SJSA1 (cell line): ENCODE measurements around the gene C16orf46. TPM values are rescaled to one million over a fixed set of nuclear protein-coding genes. Genes with fewer than 3 reads are reported as not detected.
"Not testable (repeated sequence)": the region's sequence is repeated elsewhere in the genome, so short reads cannot be mapped to it uniquely, and the experiment has no call there.

ENCODE experiments used
- DNase-seq, 2 experiments: peaks; one replicate each; pipeline ENCODE4 v3.0.0-alpha.2; 2015 to 2020; ENCODE audit warnings: low spot score in 2 of 2, low read depth in 1 of 2
- H3K27ac ChIP-seq: fragments of 250-450 bp; sonication (Bioruptor Pico); 2 replicates; pipeline ENCODE4 v1.5.1; 2020; ENCODE audit warnings: mild to moderate bottlenecking, moderate library complexity
- H3K27me3 ChIP-seq: fragments of 250-450 bp; sonication (Bioruptor Pico); replicated peaks from 2 replicates; pipeline ENCODE4 v1.5.1; 2020; ENCODE audit warnings: mild to moderate bottlenecking, moderate library complexity
- H3K36me3 ChIP-seq: fragments of 250-450 bp; sonication (Bioruptor Pico); 2 replicates; pipeline ENCODE4 v1.5.1; 2020; ENCODE audit warnings: mild to moderate bottlenecking
- H3K4me1 ChIP-seq: fragments of 250-450 bp; sonication (Bioruptor Pico); replicated peaks from 2 replicates; pipeline ENCODE4 v1.6.1; 2021; ENCODE audit warnings: mild to moderate bottlenecking
- H3K4me3 ChIP-seq: fragments of 250-450 bp; sonication (Bioruptor Pico); 2 replicates; pipeline ENCODE4 v1.5.1; 2020; ENCODE audit warnings: mild to moderate bottlenecking
- H3K9me3 ChIP-seq: fragments of 250-450 bp; sonication (Bioruptor Pico); replicated peaks from 2 replicates; pipeline ENCODE4 v1.5.1; 2020; ENCODE audit warnings: mild to moderate bottlenecking
- total RNA-seq: library from RNA; depleted of rRNA; stranded (reverse); fragments of >200 nt; shearing (Covaris generic); gene quantifications from 2 replicates; pipeline ENCODE4 v1.2.3, GENCODE V29; 2014; rRNA removed

The C16orf46 gene
- 0.18 TPM in 1 of 2 replicates, not detected in the other for total RNA-seq

GRCh38 chr16:81077076-81077940 is at the start of gene C16orf46:
Gene C16orf46, minus strand, starts transcription at chr16:81077238. Its CDS starts 13,283 bp downstream, at chr16:81063955.
- peak; percentile 97 to 98 for DNase-seq
- peak within 1 kb of the TSS; percentile 54 for H3K4me3 ChIP-seq
- peak within 1 kb of the TSS; percentile 93 for H3K27ac ChIP-seq
- H3K36me3 ChIP-seq, result no peaks in the 10 kb centered on the region
- H3K27me3 ChIP-seq, result no peaks in the 10 kb centered on the region
- peaks cover 7% of the 10 kb centered on the region for H3K4me1 ChIP-seq
- no peaks in the 10 kb centered on the region for H3K9me3 ChIP-seq

- Histone ChIP-seq H3K27me3 (no peaks in the 10 kb centered on the region), H3K9me3 (no peaks in the 10 kb centered on the region; the same call in 1 of the 2 replicates), H3K36me3 (no peaks in the 10 kb centered on the region), H3K4me1 (no peaks in the 10 kb centered on the region), H3K27ac (no peak overlapping the region), H3K4me3 (no peak overlapping the region)
- no peak for DNase-seq
Observed at GRCh38 chr16:81123092-81123852, 46.2 kb upstream of the C16orf46 start.

GRCh38 chr16:81121474-81121990 is 44.5 kb upstream of the C16orf46 start:
- H3K4me3 ChIP-seq, result no peak overlapping the region
- DNase-seq, result no peak
- H3K27ac ChIP-seq, result no peak overlapping the region
- no peaks in the 10 kb centered on the region for H3K9me3 ChIP-seq
- H3K27me3 ChIP-seq, result no peaks in the 10 kb centered on the region
- H3K36me3 ChIP-seq, result no peaks in the 10 kb centered on the region
- no peaks in the 10 kb centered on the region for H3K4me1 ChIP-seq

- Histone ChIP-seq H3K4me1 (no peaks in the 10 kb centered on the region), H3K4me3 (no peak overlapping the region), H3K9me3 (no peaks in the 10 kb centered on the region), H3K27ac (no peak overlapping the region), H3K27me3 (no peaks in the 10 kb centered on the region; the same call in 1 of the 2 replicates), H3K36me3 (no peaks in the 10 kb centered on the region)
- DNase-seq, result no peak
Observed at GRCh38 chr16:81117436-81117835, 40.4 kb upstream of the C16orf46 start.

- Histone ChIP-seq H3K9me3 (no peaks in the 10 kb centered on the region), H3K27ac (no peak overlapping the region), H3K4me3 (no peak overlapping the region), H3K4me1 (no peaks in the 10 kb centered on the region), H3K27me3 (no peaks in the 10 kb centered on the region; the same call in 1 of the 2 replicates), H3K36me3 (no peaks in the 10 kb centered on the region)
- DNase-seq, result no peak
Observed at GRCh38 chr16:81116285-81116684, 39.2 kb upstream of the C16orf46 start.

- Histone ChIP-seq H3K4me3 (no peak overlapping the region), H3K27me3 (no peaks in the 10 kb centered on the region; the same call in 1 of the 2 replicates), H3K36me3 (no peaks in the 10 kb centered on the region), H3K27ac (no peak overlapping the region), H3K4me1 (no peaks in the 10 kb centered on the region), H3K9me3 (no peaks in the 10 kb centered on the region)
- DNase-seq, result no peak
Observed at GRCh38 chr16:81112453-81112852, 35.4 kb upstream of the C16orf46 start.

- H3K36me3 ChIP-seq, H3K4me1 ChIP-seq, H3K27ac ChIP-seq, H3K27me3 ChIP-seq, DNase-seq, H3K4me3 ChIP-seq, H3K9me3 ChIP-seq: not testable (repeated sequence)
Observed at GRCh38 chr16:81109274-81109673, 32.2 kb upstream of the C16orf46 start.

- H3K27me3 ChIP-seq, result no peaks in the 10 kb centered on the region
- H3K27ac ChIP-seq, result no peak overlapping the region
- H3K9me3 ChIP-seq, result no peaks in the 10 kb centered on the region
- no peak overlapping the region for H3K4me3 ChIP-seq
- no peak for DNase-seq
- no peaks in the 10 kb centered on the region for H3K36me3 ChIP-seq
- H3K4me1 ChIP-seq, result no peaks in the 10 kb centered on the region
Observed at GRCh38 chr16:81107511-81107910, 30.5 kb upstream of the C16orf46 start.

- H3K36me3 ChIP-seq, result no peaks in the 10 kb centered on the region
Observed at GRCh38 chr16:81106826-81107503, 29.9 kb upstream of the C16orf46 start.

GRCh38 chr16:81105946-81106345 is 28.9 kb upstream of the C16orf46 start:
- no peak overlapping the region for H3K27ac ChIP-seq
- DNase-seq, result no peak
- no peaks in the 10 kb centered on the region for H3K9me3 ChIP-seq
- no peak overlapping the region for H3K4me3 ChIP-seq
- no peaks in the 10 kb centered on the region for H3K4me1 ChIP-seq
- H3K36me3 ChIP-seq, result no peaks in the 10 kb centered on the region
- no peaks in the 10 kb centered on the region for H3K27me3 ChIP-seq

More at GRCh38 chr16:81106826-81107503, 29.9 kb upstream of the C16orf46 start:
- H3K4me1 ChIP-seq, result no peaks in the 10 kb centered on the region
- H3K4me3 ChIP-seq, result no peak overlapping the region
- H3K9me3 ChIP-seq, result no peaks in the 10 kb centered on the region
- no peak overlapping the region for H3K27ac ChIP-seq
- no peak for DNase-seq
- H3K27me3 ChIP-seq, result no peaks in the 10 kb centered on the region

GRCh38 chr16:81101702-81102101 is 24.7 kb upstream of the C16orf46 start:
- DNase-seq, result no peak
- H3K27ac ChIP-seq, result no peak overlapping the region
- no peaks in the 10 kb centered on the region for H3K36me3 ChIP-seq
- H3K27me3 ChIP-seq, result no peaks in the 10 kb centered on the region
- H3K4me1 ChIP-seq, result peaks cover 1% of the 10 kb centered on the region
- no peak overlapping the region for H3K4me3 ChIP-seq
- no peaks in the 10 kb centered on the region for H3K9me3 ChIP-seq

GRCh38 chr16:81099958-81100357 is 22.9 kb upstream of the C16orf46 start:
- H3K36me3 ChIP-seq, result peaks cover 4% of the 10 kb centered on the region; the same call in 1 of the 2 replicates
- no peak overlapping the region for H3K27ac ChIP-seq
- peaks cover 4% of the 10 kb centered on the region for H3K4me1 ChIP-seq
- no peaks in the 10 kb centered on the region for H3K27me3 ChIP-seq
- no peak for DNase-seq
- no peaks in the 10 kb centered on the region for H3K9me3 ChIP-seq
- H3K4me3 ChIP-seq, result no peak overlapping the region

- peaks cover 4% of the 10 kb centered on the region; the same call in 1 of the 2 replicates for H3K36me3 ChIP-seq
- DNase-seq, result no peak
- no peaks in the 10 kb centered on the region for H3K27me3 ChIP-seq
- H3K9me3 ChIP-seq, result no peaks in the 10 kb centered on the region
- peaks cover 4% of the 10 kb centered on the region for H3K4me1 ChIP-seq
- H3K4me3 ChIP-seq, result no peak overlapping the region
- no peak overlapping the region for H3K27ac ChIP-seq
Observed at GRCh38 chr16:81097230-81097629, 20.2 kb upstream of the C16orf46 start.
